Limb (tissue), 2 donors: ENCODE measurements around the gene TDP2.
"Not testable (repeated sequence)": the region's sequence is repeated elsewhere in the genome, so short reads cannot be mapped to it uniquely, and the experiment has no call there.

ENCODE experiments used
- DNase-seq, 2 donors: peaks; one replicate each; pipeline ENCODE4 v3.0.0-alpha.2; 2016; ENCODE audit errors: extremely low spot score in 2 of 2

The TDP2 gene

DNA sequence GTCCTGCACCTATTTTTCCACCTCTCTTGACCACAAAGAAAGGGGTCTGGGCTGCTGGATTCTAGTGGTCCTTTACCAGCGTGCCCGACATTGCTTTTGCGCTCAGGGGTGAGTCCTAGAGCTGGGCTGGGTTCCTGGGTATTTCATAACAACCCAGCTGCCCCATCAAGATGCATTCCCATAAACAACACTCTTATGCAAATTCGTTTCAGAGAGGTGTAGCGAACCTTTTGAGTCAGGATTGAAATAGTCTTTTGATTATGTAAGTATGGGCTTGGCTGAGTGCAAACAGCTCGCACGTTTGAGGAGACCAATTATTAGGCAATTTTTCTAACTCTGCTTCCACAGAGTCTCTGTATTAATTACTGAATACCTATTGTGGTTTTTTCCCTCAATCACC is 13.9 kb upstream of the TDP2 start:
- DNase-seq: no peak

GRCh38 chr6:24678792-24679352 is 12.2 kb upstream of the TDP2 start:
- DNase-seq: not testable (repeated sequence)

DNA sequence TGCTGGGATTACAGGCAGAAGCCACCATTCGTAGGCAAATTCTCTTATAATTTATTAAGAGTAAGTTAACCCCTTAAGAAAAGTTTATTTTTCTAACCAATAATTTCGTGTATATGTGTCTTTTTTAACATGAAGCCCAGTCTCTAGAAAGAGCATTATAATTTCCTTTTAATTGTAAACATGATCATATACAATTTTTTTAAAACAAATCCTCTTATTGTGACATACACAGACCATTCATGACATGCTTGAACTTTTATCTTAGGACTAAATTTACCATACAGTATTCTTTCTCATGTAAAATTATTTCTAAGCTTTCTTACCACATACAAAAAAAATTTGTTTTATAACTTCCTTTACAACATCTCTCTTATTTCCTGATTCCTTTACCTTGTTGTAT is 6.9 kb upstream of the TDP2 start:
- DNase-seq: no peak

DNA sequence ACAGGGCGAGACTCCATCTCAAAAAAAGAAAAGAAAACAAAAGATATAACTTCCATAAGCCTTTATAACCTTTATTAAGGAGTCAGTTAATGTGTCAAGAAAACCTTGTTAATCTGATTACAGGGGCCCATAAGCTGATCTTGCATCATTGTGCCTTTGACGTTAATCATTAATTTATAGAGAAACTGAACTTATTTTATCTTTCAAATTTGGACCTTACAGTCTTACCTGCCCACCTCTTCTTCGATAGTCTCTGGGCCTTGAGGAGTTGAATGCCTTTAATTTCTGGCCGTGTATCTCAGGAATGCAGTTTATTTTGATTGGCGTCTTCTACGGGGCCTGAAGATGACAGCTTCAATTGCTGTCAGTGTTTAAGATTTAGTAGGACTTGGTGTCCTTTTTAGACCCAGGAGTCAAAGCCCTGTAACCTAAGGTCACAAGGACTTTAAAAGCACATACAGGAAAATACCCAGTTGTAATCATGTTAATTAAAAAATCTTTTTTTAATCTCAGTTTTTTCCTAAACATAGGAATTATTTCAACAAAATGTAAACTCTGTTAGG is 6.0 kb upstream of the TDP2 start:
- no peak for DNase-seq

DNA sequence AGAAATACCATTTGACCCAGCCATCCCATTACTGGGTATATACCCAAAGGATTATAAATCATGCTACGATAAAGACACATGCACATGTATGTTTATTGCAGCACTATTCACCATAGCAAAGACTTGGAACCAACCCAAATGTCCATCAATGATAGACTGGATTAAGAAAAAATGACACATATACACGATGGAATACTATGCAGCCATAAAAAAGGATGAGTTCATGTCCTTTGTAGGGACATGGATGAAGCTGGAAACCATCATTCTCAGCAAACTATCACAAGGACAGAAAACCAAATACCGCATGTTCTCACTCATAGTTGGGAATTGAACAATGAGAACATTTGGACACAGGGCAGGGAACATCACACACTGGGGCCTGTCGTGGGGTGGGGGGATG is 4.4 kb upstream of the TDP2 start:
- DNase-seq: not testable (repeated sequence)

- not testable (repeated sequence) for DNase-seq
Measured at GRCh38 chr6:24670492-24670891, 3.8 kb upstream of the TDP2 start.

DNA sequence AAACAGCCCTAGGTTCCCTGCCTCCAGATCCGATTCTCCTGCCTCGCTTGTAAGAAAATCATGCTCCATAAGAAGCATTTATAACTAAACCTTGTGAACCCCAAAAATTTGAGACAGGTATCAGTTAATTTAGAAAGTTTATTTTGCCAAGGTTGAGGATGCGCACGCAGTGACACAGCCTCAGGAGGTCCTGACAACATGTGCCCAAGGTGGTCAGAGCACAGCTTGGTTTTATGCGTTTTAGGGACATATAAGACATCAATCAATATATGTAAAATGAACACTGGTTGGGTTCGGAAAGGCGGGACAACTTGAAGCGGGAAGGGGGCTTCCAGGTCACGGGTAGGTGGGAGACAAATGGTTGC is 2.3 kb upstream of the TDP2 start:
- DNase-seq: no peak

DNA sequence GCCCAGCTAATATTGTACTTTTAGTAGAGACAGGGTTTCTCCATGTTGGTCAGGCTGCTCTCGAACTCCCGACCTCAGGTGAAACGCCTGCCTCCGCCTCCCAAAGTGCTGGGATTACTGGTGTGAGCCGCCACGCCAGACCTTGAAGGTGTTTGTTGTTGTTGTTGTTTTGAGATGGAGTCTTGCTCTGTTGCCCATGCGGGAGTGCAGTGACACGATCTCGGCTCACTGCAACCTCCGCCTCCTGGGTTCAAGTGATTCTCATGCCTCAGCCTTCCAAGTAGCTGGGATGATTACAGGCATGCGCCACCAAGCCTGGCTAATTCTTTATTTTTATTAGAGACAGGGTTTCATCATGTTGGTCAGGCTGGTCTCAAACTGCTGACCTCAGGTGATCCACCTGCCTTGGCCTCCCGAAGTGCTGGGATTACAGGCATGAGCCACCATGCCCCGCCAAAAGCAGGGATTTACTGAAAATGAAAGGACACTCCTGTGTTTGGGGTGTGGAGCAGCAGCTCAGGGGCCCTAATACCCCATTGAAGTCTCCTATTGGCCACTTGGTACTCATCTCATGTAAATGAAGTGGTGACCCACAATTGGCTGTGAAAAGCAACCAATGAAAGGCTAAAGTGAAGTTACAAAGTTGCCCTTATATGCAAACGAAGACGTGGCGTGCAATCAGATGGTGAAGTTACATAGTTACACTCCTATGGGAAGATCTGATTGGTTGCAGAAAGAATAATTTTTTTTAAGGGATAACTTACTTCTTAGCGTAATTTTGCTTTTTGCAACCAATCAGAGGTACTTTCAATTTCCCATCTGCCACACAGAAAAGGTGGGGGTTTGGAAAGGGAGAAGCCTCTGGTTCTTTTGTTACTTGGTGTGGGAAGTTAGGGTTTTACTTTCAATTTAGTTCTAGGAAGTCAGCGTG is 1.6 kb upstream of the TDP2 start:
- DNase-seq: not testable (repeated sequence)

GRCh38 chr6:24667378-24667803 is 692 bp upstream of the TDP2 start:
- no peak for DNase-seq

- DNase-seq: peak in 1 of 2 donors; percentile 71
Measured at GRCh38 chr6:24666097-24666640, 530 bp downstream of the TDP2 start.

DNA sequence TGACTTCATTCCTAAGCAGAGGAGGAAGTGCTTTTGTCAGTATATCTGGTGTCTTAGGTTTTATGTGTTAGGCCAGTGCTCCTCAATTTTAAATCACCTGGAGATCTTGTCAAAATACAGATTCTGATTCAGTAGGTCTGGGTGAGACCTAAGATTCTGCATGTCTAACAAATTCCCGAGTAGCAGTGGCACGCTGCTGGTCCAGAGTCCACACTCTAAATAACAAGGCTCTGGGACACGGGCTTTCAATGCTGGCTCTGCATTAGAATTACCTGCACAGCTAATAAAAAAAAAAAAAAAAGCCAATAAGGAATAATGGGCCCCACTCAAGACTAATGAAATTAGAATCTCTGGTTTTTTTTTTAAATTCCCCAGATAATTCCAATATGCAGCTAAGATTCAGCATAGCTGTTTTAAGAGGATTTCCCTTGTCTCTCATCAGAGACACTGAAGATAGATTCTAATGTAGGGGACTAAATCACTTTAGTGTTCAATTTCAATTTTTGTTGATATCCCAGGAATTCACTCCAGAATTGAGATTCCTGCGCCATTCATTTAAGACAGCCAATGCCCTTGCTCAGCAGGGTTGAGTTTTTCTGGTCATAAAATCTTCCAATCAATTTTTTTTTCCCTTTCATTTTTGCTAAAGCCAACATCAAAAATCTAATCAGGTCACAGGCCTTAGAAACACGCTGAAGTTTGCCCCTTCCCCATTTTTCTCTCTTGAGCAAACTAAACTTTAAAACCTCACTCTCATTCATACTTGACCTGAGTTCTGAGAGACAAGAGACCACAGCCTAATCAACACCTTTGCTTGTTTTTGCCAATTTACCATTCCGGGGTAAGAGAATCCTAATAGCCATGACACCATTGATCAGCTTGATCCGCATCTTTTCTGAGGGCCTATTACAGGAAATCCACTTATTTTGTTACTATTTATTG is 2.4 kb downstream of the TDP2 start:
- no peak for DNase-seq

DNA sequence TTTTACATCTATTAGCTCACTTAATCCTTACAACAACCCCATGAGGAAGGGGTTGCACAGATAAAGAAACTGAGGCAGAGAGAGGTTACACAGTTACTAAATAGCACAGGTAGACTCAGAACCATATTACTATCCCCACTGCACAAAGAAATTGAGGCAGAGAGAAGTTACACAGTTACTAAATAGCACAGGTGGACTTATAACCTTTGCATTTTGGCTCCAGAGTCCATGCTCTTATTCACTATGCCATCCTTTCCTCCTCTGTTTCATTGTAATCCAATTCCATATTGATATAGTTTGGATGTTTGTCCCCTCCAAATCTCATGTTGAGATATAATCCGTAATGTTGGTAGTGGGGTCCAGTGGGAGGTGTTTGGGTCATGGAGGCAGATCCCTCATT is 3.5 kb downstream of the TDP2 start:
- no peak for DNase-seq

DNA sequence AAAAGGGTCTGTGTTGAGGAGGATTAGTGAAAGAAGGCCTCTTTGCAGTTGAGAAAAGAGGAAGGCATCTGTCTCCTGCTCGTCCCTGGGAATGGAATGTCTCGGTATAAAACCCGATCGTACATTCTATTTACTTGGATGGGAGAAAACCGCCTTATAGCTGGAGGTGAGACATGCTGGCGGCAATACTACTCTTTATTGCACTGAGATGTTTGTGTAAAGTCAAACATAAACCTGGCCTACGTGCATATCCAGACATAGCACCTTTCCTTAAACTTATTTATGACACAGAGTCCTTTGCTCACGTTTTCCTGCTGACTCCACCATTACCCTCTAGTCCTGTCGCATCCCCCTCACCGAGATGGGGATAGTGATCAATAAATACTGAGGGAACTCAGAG is 4.5 kb downstream of the TDP2 start:
- DNase-seq: no peak

GRCh38 chr6:24661759-24662158 is 4.9 kb downstream of the TDP2 start:
- DNase-seq: not testable (repeated sequence)

DNA sequence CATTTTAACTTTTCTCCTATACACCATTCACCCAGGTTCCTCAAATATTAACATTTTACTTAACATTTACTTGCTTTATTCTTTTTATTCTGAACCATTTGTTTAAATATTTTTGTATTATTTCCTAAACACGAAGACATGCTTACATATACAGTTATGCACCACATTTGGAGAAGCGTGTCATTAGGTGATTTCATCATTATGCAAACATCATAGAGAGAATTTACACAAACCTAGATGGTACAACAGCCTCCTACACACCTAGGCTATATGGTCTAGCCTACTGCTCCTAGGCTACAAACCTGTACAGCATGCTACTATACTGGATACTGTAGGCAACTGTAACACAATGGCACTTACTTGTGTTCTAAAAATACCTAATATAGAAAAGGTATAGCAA is 6.6 kb downstream of the TDP2 start:
- DNase-seq: no peak

GRCh38 chr6:24659561-24659960 is 7.1 kb downstream of the TDP2 start:
- DNase-seq: no peak

GRCh38 chr6:24658573-24659560 is 7.8 kb downstream of the TDP2 start:
- no peak for DNase-seq

- no peak for DNase-seq
Measured at GRCh38 chr6:24655215-24655614, 11.5 kb downstream of the TDP2 start.

DNA sequence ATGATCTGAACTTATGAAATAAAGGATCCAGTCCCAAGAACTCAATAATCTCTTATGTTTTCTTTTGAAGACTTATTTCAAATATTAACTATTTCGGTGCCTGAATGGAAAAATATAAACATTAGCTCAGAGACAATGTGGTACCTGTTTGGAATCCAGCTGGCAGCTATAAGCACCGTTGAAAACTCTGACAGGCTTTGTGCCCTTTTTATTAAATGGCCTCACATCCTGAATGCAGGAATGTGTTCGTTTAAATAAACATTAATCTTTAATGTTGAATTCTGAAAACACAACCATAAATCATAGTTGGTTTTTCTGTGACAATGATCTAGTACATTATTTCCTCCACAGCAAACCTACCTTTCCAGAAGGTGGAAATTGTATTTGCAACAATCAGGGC is 16.3 kb downstream of the TDP2 start:
- no peak for DNase-seq

- DNase-seq: no peak
Measured at GRCh38 chr6:24649691-24650090, 17.0 kb downstream of the TDP2 start.
